ENCODE data around the gene JAM3. TPM values are rescaled to one million over a fixed set of nuclear protein-coding genes. Genes with fewer than 3 reads are reported as not detected.

Gene JAM3
- total and polyA plus RNA-seq, 2 of the 13 experiments (the other 11 are each of a cell fraction or from before 2014, with no cell fraction given): 0.98 to 2.8 TPM

GRCh38 chr11:134041791-134042696 lies 26.8 kb upstream of the JAM3 start (continued):
- TF ChIP-seq UBTF (CRISPR knock-in tag; IDR thresholded peaks at IDR 0.05): no peak

- ATAC-seq (no peak), DNase-seq (ENCODE audit: low spot score) (no peak), FAIRE-seq (no peak)
- H3K27me3 ChIP-seq (ENCODE audit: control insufficient read depth in 1 of 2, insufficient read depth in 2 of 2, low read length in 2 of 2): peaks cover 23 to 75% of the 10 kb centered on the region in 2 experiments
- H4K20me1 ChIP-seq (ENCODE audit: insufficient read depth, low read length): no peaks in the 10 kb centered on the region
- ChIA-PET CTCF (ENCODE audit: low intra/inter-chr PET ratio, low total read pairs) (no interaction called here), POLR2A (no interaction called here)
- in situ Hi-C loops (cut with HindIII; ENCODE audit: extremely low pct_ligation_motif_present, low pct_unique_long_range_greater_than_20kb): no loop called here
- H3K9ac ChIP-seq (ENCODE audit: insufficient read depth, low read depth, low read length): no peak overlapping the region
- no peak overlapping the region for H3K27ac ChIP-seq (ENCODE audit: extremely low read length, insufficient read depth, low read length)
- intact Hi-C loops (cut with micrococcal nuclease; ENCODE audit: unreplicated experiment): no loop called here
- H2AFZ ChIP-seq (ENCODE audit: low read length): no peak overlapping the region
- WGBS (ENCODE audit: low lambda C conversion rate): 0% methylated on average over 6 of the region's 9 CpGs
- no peak overlapping the region for H3K4me2 ChIP-seq (ENCODE audit: low read depth, low read length)
- no peaks in the 10 kb centered on the region for H3K36me3 ChIP-seq (replicated peaks in 1 of 2; ENCODE audit: control insufficient read depth in 1 of 2, insufficient read depth in 2 of 2, low read length in 2 of 2)
- no peaks in the 10 kb centered on the region for H3K79me2 ChIP-seq (ENCODE audit: insufficient read depth, low read length)
- BruUV-seq (replicated peaks): no TSS peak
- H3K4me1 ChIP-seq (ENCODE audit: insufficient read depth, low read length): no peaks in the 10 kb centered on the region
- H3K9me3 ChIP-seq (ENCODE audit: low read length): no peaks in the 10 kb centered on the region
- no peak for TF ChIP-seq EZH2 (conservative IDR thresholded peaks at IDR 0.05; ENCODE audit: low read depth, low read length)
- no peak for TF ChIP-seq ZNF382 (CRISPR knock-in tag; IDR thresholded peaks at IDR 0.05; ENCODE audit: borderline replicate concordance)
- TF ChIP-seq ARID2 (CRISPR knock-in tag; IDR thresholded peaks at IDR 0.05; ENCODE audit: borderline replicate concordance): no peak
- TF ChIP-seq ZBTB25 (CRISPR knock-in tag; IDR thresholded peaks at IDR 0.05): no peak
- no peak for TF ChIP-seq ZNF331 (CRISPR knock-in tag; IDR thresholded peaks at IDR 0.05)
- no peak for TF ChIP-seq SAFB2 (CRISPR knock-in tag; IDR thresholded peaks at IDR 0.05; ENCODE audit: borderline replicate concordance, low read depth)
- no peak for TF ChIP-seq SP140L (CRISPR knock-in tag; IDR thresholded peaks at IDR 0.05; ENCODE audit: borderline replicate concordance)
- TF ChIP-seq HBP1 (CRISPR knock-in tag; IDR thresholded peaks at IDR 0.05; ENCODE audit: low read depth): no peak
- TF ChIP-seq TBL1XR1 (IDR thresholded peaks at IDR 0.05; ENCODE audit: borderline replicate concordance, low read length, partially characterized antibody): no peak
- no peak for TF ChIP-seq CC2D1A (CRISPR knock-in tag; IDR thresholded peaks at IDR 0.05)
- H3K4me3 ChIP-seq (replicated peaks in 1 of 3; ENCODE audit: insufficient read depth in 1 of 3, low read depth in 2 of 3, low read length in 3 of 3): no peak overlapping the region
These were observed 25.0 kb upstream of the JAM3 start for GRCh38 chr11:134043821-134044420.
